GM20000 (cell line): Measurements from ENCODE around the gene TEAD4.

Source experiments
- DNase-seq: peaks from one replicate; pipeline ENCODE4 v3.0.0; 2012; ENCODE audit warnings: low spot score
- CTCF ChIP-seq: IDR thresholded peaks from 2 replicates; pipeline ENCODE4 v1.5.1; 2012; ENCODE audit warnings: mild to moderate bottlenecking, control low read depth; ENCODE audit errors: extremely low read depth, missing control alignments

The TEAD4 gene

GRCh38 chr12:2941524-2941923 is 17.7 kb upstream of the TEAD4 start:
- no peak for DNase-seq
- TF ChIP-seq CTCF: no peak

DNA sequence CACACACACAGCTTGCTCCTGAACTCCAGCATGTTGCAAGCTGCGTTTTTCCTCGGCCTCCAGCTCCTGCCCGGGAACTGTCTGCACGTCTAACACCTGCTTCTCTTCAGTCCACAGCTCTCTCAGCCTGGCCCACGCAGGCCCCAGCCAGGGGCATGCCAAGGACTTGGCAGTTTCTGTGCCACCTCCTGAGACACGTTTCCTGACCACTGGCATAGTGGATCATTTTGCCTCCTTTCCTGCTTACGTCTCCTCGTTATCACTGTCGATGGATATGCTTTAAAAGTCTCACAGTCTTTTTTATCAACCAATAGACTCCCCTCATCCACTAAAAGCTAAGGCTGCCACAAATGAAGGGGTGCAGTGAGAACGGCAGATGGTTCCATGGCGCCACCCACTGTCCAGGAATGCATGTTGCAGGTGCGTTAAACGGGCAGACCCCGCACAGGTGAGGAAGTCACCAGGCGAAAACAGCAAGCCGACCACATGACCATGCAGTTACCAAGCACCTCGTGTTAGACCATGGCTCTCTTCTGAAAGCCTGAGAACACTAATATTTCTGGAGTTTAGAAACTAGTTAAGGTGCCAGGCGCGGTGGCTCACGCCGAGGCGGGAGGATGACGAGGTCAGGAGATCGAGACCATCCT is 14.7 kb upstream of the TEAD4 start:
- DNase-seq: peak; percentile 70
- peak; percentile 58 for TF ChIP-seq CTCF

DNA sequence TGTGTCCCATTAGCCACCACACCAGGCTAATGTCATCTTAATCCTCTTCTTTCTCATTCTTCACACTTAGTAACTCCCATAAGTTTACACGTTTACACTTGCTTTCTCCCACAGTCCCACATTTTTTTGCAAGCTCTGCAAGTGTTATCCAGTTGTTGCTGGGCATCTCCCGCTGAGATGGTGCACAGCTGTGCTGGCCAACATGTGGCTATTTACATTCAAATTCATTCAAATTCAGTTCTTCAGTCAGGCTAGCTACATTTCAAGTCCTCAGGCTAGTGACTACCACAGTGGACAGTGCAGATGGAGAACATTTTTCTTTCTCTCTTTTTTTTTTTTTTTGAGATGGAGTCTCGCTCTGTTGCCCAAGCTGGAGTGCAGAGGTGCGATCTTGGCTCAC is 9.8 kb upstream of the TEAD4 start:
- DNase-seq: no peak
- no peak for TF ChIP-seq CTCF

GRCh38 chr12:2955888-2956287 is 3.3 kb upstream of the TEAD4 start:
- no peak for TF ChIP-seq CTCF
- no peak for DNase-seq

DNA sequence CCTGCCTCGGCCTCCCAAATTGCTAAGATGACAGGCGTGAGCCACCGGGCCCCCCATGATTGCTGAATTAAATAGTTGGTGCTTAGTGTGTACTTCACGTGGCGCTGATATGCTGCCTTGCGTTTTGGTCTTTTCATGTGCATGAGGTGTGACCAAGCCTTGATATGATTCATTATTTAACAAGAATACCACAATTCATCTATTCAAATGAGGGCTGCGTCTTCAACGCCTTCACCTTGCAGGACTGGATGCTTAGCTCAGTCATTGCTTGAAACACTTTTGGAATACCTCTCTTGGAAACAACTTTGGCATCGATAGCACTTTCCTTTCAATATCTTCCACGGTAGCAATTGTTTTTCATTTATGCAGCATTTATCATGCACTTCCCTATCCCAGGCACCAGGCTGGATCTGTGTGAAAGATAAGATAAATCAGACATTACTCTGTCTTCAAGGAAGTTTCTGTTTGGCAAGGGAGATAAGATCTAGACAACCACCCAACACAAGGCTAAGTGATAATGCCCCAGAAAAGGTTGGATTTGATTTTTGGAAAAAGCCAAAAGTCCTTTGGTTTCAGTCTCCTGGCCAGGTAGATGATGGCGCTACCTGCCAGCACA is 1.3 kb upstream of the TEAD4 start:
- no peak for TF ChIP-seq CTCF
- DNase-seq: no peak

DNA sequence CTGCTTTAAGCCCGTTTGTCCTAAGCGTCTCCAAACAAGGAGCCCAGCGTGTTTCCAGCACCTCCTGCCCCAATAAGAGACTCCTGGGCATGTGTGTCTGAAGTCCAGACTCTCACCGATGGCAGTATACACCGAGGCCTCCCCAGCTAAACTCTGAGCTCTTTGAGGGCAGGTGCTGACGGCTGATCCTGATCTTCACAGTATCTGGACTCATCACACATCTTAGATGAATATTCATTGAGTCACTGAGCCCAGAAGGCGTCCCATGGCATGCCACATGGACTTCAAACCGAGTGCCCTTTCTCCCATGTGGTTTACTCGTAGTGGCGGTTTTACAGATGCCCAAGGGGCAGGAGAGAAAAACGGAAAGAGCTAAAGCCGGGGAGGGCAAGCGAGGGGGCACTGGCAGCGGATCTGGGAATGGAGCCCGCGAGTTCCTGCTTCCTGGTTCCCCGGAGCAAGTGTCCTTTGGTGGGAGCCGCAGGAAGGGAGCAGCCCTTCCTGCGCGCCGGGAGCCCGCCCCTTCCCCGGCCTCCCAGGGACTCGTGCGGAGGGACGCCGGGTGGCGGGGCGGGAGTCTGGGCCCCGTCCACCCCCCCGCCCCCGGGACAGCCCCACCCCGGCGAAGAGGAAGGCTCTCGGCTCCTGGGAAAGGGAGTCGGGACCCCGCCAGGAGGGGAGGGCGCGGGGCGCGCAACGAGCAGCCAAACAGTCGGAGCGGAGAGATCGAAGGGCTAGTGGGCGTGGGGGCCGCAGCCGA is 585 bp upstream of the TEAD4 start:
- no peak for TF ChIP-seq CTCF
- peak; percentile 45 for DNase-seq
